ENCODE measurements around the gene S100A1.

S100A1 gene

GRCh38 chr1:153608742-153609584, 19.3 kb upstream of the S100A1 start:
- peak overlapping the region; percentile 34 to 98 (median 90) for H3K27ac ChIP-seq
- H3K4me3 ChIP-seq: peak overlapping the region; percentile 20 to 73 (median 32)

GRCh38 chr1:153609585-153609907, 18.7 kb upstream of the S100A1 start:
- H3K4me3 ChIP-seq: peak overlapping the region in 4 of 7 experiments; percentile 25 to 73 (median 39)
- H3K27ac ChIP-seq: peak overlapping the region in 20 of 21 experiments; percentile 49 to 98 (median 90)

GRCh38 chr1:153610334-153610733, 17.9 kb upstream of the S100A1 start:
- Histone ChIP-seq H3K4me3 (peak overlapping the region; percentile 14 to 73 (median 50)), H3K27ac (peak overlapping the region in 20 of 21 experiments; percentile 49 to 98 (median 90))

- peak overlapping the region in 20 of 21 experiments; percentile 49 to 98 (median 92) for H3K27ac ChIP-seq
Observed at GRCh38 chr1:153610811-153611301, 17.4 kb upstream of the S100A1 start.

GRCh38 chr1:153611356-153611755, 16.9 kb upstream of the S100A1 start:
- Histone ChIP-seq H3K4me3 (peak overlapping the region; percentile 42 to 73 (median 50)), H3K27ac (peak overlapping the region in 18 of 21 experiments; percentile 87 to 98 (median 94))

More at GRCh38 chr1:153610811-153611301, 17.4 kb upstream of the S100A1 start:
- peak overlapping the region; percentile 14 to 73 (median 50) for H3K4me3 ChIP-seq

GRCh38 chr1:153612111-153612754, 16.0 kb upstream of the S100A1 start:
- Histone ChIP-seq H3K4me3 (peak overlapping the region; percentile 42 to 73 (median 50)), H3K27ac (peak overlapping the region; percentile 66 to 98 (median 93))

GRCh38 chr1:153612755-153613331, 15.4 kb upstream of the S100A1 start, which contains the start of gene S100A16:
Gene S100A16 (minus strand): TSS chr1:153613137. CDS start chr1:153608151, 4,986 bp downstream.
- Histone ChIP-seq H3K4me3 (peak within 1 kb of the TSS; percentile 42 to 73 (median 50)), H3K27ac (peak within 1 kb of the TSS; percentile 66 to 98 (median 93))

- H3K4me3 ChIP-seq: peak overlapping the region in 3 of 7 experiments; percentile 52 to 73 (median 59)
- H3K27ac ChIP-seq: peak overlapping the region in 20 of 21 experiments; percentile 78 to 98 (median 94)
Observed at GRCh38 chr1:153613406-153613805, 14.8 kb upstream of the S100A1 start.

- H3K4me3 ChIP-seq: peak overlapping the region; percentile 20 to 53 (median 36)
- peak overlapping the region in 16 of 21 experiments; percentile 24 to 97 (median 92) for H3K27ac ChIP-seq
Observed at GRCh38 chr1:153614189-153614900, 13.9 kb upstream of the S100A1 start.

GRCh38 chr1:153614906-153615305, 13.3 kb upstream of the S100A1 start:
- peak overlapping the region in 18 of 21 experiments; percentile 24 to 97 (median 84) for H3K27ac ChIP-seq
- H3K4me3 ChIP-seq: peak overlapping the region; percentile 20 to 53 (median 36)

GRCh38 chr1:153615406-153615805, 12.8 kb upstream of the S100A1 start:
- peak overlapping the region; percentile 56 to 97 (median 83) for H3K27ac ChIP-seq
- peak overlapping the region; percentile 20 to 53 (median 36) for H3K4me3 ChIP-seq

GRCh38 chr1:153616144-153616916, 11.9 kb upstream of the S100A1 start, which contains the start of gene S100A14:
Gene S100A14 (minus strand): TSS chr1:153616325. CDS start chr1:153615858, 467 bp downstream.
- H3K4me3 ChIP-seq: peak within 1 kb of the TSS; percentile 20 to 53 (median 36)
- peak within 1 kb of the TSS; percentile 56 to 97 (median 83) for H3K27ac ChIP-seq

- Histone ChIP-seq H3K4me3 (no peak overlapping the region), H3K27ac (peak overlapping the region in 19 of 21 experiments; percentile 58 to 97 (median 83))
Observed at GRCh38 chr1:153616917-153617311, 11.3 kb upstream of the S100A1 start.

GRCh38 chr1:153617663-153618062, 10.6 kb upstream of the S100A1 start:
- Histone ChIP-seq H3K27ac (peak overlapping the region in 16 of 21 experiments; percentile 73 to 97 (median 84)), H3K4me3 (no peak overlapping the region)

GRCh38 chr1:153619171-153619570, 9.1 kb upstream of the S100A1 start:
- no peak overlapping the region for H3K27ac ChIP-seq
- H3K4me3 ChIP-seq: no peak overlapping the region

- H3K27ac ChIP-seq: peak overlapping the region in 1 of 21 experiments; percentile 26
- no peak overlapping the region for H3K4me3 ChIP-seq
Observed at GRCh38 chr1:153623101-153623500, 5.1 kb upstream of the S100A1 start.

GRCh38 chr1:153624965-153625611, 3.1 kb upstream of the S100A1 start:
- H3K4me3 ChIP-seq: no peak overlapping the region
- peak overlapping the region in 1 of 21 experiments; percentile 15 for H3K27ac ChIP-seq
